Stimulated activated naive CD8-positive, alpha-beta T cell treated with anti-CD3 and anti-CD28 coated beads, Interleukin-15, amount 100 ng/mL, for 72 hours (primary cell): ENCODE measurements around the gene NREP.

Source experiments
- ATAC-seq: fragments of 150-1000 bp; cut with Tn5 transposase; 2 replicates; pipeline ENCODE4 v1.10.0; 2021; ENCODE audit warnings: mild to moderate bottlenecking, moderate library complexity
- DNase-seq, 2 donors: peaks; one replicate each; pipeline ENCODE4 v3.0.0; 2021 to 2022
- H3K27ac Mint-ChIP-seq, 2 donors: one replicate each; pipeline ENCODE4 v1.8.0; 2022; ENCODE audit warnings: mild to moderate bottlenecking in 2 of 2, mixed read lengths in 2 of 2, moderate library complexity in 2 of 2
- H3K27me3 Mint-ChIP-seq: one replicate; pipeline ENCODE4 v1.8.0; 2022; ENCODE audit warnings: mixed read lengths
- H3K4me1 Mint-ChIP-seq: one replicate; pipeline ENCODE4 v1.8.0; 2022; ENCODE audit warnings: mild to moderate bottlenecking, mixed read lengths
- H3K4me3 Mint-ChIP-seq, 2 donors: one replicate each; pipeline ENCODE4 v1.8.0; 2022; ENCODE audit warnings: mild to moderate bottlenecking in 2 of 2, mixed read lengths in 2 of 2, moderate library complexity in 1 of 2
- H3K9me3 Mint-ChIP-seq, 2 donors: one replicate each; pipeline ENCODE4 v1.8.0; 2022; ENCODE audit warnings: mixed read lengths in 2 of 2

NREP gene

GRCh38 chr5:111756581-111757354 is at the start of gene NREP:
NREP (minus strand) TSS chr5:111757194; CDS start chr5:111755772, 1,422 bp downstream.
- Mint-ChIP-seq H3K4me1 (peaks cover 22% of the 10 kb centered on the region), H3K27ac (peak within 1 kb of the TSS; percentile 84 to 90), H3K9me3 (no peaks in the 10 kb centered on the region), H3K27me3 (no peaks in the 10 kb centered on the region), H3K4me3 (peak within 1 kb of the TSS; percentile 88 to 89)
- DNase-seq (no peak), ATAC-seq (peak; percentile 1)

GRCh38 chr5:111806753-111807152 is 49.8 kb upstream of the NREP start:
- ATAC-seq, result no peak
- no peak for DNase-seq
- no peaks in the 10 kb centered on the region for H3K9me3 Mint-ChIP-seq
- no peaks in the 10 kb centered on the region for H3K27me3 Mint-ChIP-seq
- H3K4me1 Mint-ChIP-seq, result no peaks in the 10 kb centered on the region
- H3K27ac Mint-ChIP-seq, result no peak overlapping the region
- H3K4me3 Mint-ChIP-seq, result no peak overlapping the region

GRCh38 chr5:111806156-111806555 is 49.2 kb upstream of the NREP start:
- Mint-ChIP-seq H3K27ac (no peak overlapping the region), H3K27me3 (no peaks in the 10 kb centered on the region), H3K4me1 (no peaks in the 10 kb centered on the region), H3K4me3 (no peak overlapping the region), H3K9me3 (no peaks in the 10 kb centered on the region)
- ATAC-seq (no peak), DNase-seq (no peak)

GRCh38 chr5:111805071-111805470 is 48.1 kb upstream of the NREP start:
- DNase-seq (no peak), ATAC-seq (no peak)
- Mint-ChIP-seq H3K4me1 (no peaks in the 10 kb centered on the region), H3K27ac (no peak overlapping the region), H3K27me3 (no peaks in the 10 kb centered on the region), H3K4me3 (no peak overlapping the region), H3K9me3 (no peaks in the 10 kb centered on the region)

- no peaks in the 10 kb centered on the region for H3K4me1 Mint-ChIP-seq
- no peak overlapping the region for H3K4me3 Mint-ChIP-seq
- DNase-seq (no peak), ATAC-seq (no peak)
- no peaks in the 10 kb centered on the region for H3K27me3 Mint-ChIP-seq
- no peaks in the 10 kb centered on the region for H3K9me3 Mint-ChIP-seq
- no peak overlapping the region for H3K27ac Mint-ChIP-seq
Observed at GRCh38 chr5:111800351-111800750, 43.4 kb upstream of the NREP start.

- ATAC-seq (no peak), DNase-seq (no peak)
- no peaks in the 10 kb centered on the region for H3K4me1 Mint-ChIP-seq
- peaks cover 0 to 6% of the 10 kb centered on the region in 2 donors for H3K9me3 Mint-ChIP-seq
- H3K4me3 Mint-ChIP-seq, result no peak overlapping the region
- no peaks in the 10 kb centered on the region for H3K27me3 Mint-ChIP-seq
- H3K27ac Mint-ChIP-seq, result no peak overlapping the region
Observed at GRCh38 chr5:111795142-111795541, 38.1 kb upstream of the NREP start.

GRCh38 chr5:111792471-111793058 is 35.6 kb upstream of the NREP start:
- H3K4me3 Mint-ChIP-seq, result no peak overlapping the region
- DNase-seq (no peak), ATAC-seq (no peak)
- peaks cover 2% of the 10 kb centered on the region for H3K27me3 Mint-ChIP-seq
- H3K27ac Mint-ChIP-seq, result no peak overlapping the region
- H3K9me3 Mint-ChIP-seq, result peaks cover 0 to 6% of the 10 kb centered on the region in 2 donors
- H3K4me1 Mint-ChIP-seq, result no peaks in the 10 kb centered on the region

GRCh38 chr5:111790295-111790694 is 33.3 kb upstream of the NREP start:
- no peak for ATAC-seq
- no peak overlapping the region for H3K27ac Mint-ChIP-seq
- H3K27me3 Mint-ChIP-seq, result peaks cover 12% of the 10 kb centered on the region
- no peak for DNase-seq
- no peaks in the 10 kb centered on the region for H3K4me1 Mint-ChIP-seq
- peaks cover 0 to 6% of the 10 kb centered on the region in 2 donors for H3K9me3 Mint-ChIP-seq
- H3K4me3 Mint-ChIP-seq, result no peak overlapping the region

- no peak for DNase-seq
- H3K9me3 Mint-ChIP-seq, result no peaks in the 10 kb centered on the region
- H3K27ac Mint-ChIP-seq, result no peak overlapping the region
- peaks cover 12% of the 10 kb centered on the region for H3K27me3 Mint-ChIP-seq
- no peak overlapping the region for H3K4me3 Mint-ChIP-seq
- H3K4me1 Mint-ChIP-seq, result no peaks in the 10 kb centered on the region
- no peak for ATAC-seq
Observed at GRCh38 chr5:111787006-111787405, 30.0 kb upstream of the NREP start.

- DNase-seq, result no peak
- no peak overlapping the region for H3K27ac Mint-ChIP-seq
- H3K27me3 Mint-ChIP-seq, result peaks cover 22% of the 10 kb centered on the region
- H3K4me3 Mint-ChIP-seq, result no peak overlapping the region
- H3K4me1 Mint-ChIP-seq, result no peaks in the 10 kb centered on the region
- ATAC-seq, result no peak
- no peaks in the 10 kb centered on the region for H3K9me3 Mint-ChIP-seq
Observed at GRCh38 chr5:111784491-111785181, 27.6 kb upstream of the NREP start.

- Mint-ChIP-seq H3K27me3 (peaks cover 30% of the 10 kb centered on the region), H3K9me3 (no peaks in the 10 kb centered on the region), H3K4me1 (no peaks in the 10 kb centered on the region), H3K27ac (no peak overlapping the region), H3K4me3 (no peak overlapping the region)
- ATAC-seq (no peak), DNase-seq (no peak)
Observed at GRCh38 chr5:111783537-111783936, 26.5 kb upstream of the NREP start.

GRCh38 chr5:111782216-111782615 is 25.2 kb upstream of the NREP start:
- peaks cover 25% of the 10 kb centered on the region for H3K27me3 Mint-ChIP-seq
- H3K4me1 Mint-ChIP-seq, result no peaks in the 10 kb centered on the region
- no peak overlapping the region for H3K4me3 Mint-ChIP-seq
- H3K9me3 Mint-ChIP-seq, result no peaks in the 10 kb centered on the region
- no peak overlapping the region for H3K27ac Mint-ChIP-seq
- DNase-seq (no peak), ATAC-seq (no peak)

- Mint-ChIP-seq H3K4me1 (no peaks in the 10 kb centered on the region), H3K4me3 (no peak overlapping the region), H3K27me3 (peaks cover 23% of the 10 kb centered on the region), H3K9me3 (no peaks in the 10 kb centered on the region), H3K27ac (no peak overlapping the region)
- DNase-seq (no peak), ATAC-seq (no peak)
Observed at GRCh38 chr5:111781200-111781599, 24.2 kb upstream of the NREP start.

GRCh38 chr5:111779922-111780292 is 22.9 kb upstream of the NREP start:
- Mint-ChIP-seq H3K4me3 (no peak overlapping the region), H3K4me1 (no peaks in the 10 kb centered on the region), H3K9me3 (no peaks in the 10 kb centered on the region), H3K27me3 (peaks cover 28% of the 10 kb centered on the region), H3K27ac (no peak overlapping the region)
- DNase-seq (no peak), ATAC-seq (no peak)

GRCh38 chr5:111779260-111779921 is 22.4 kb upstream of the NREP start:
- no peaks in the 10 kb centered on the region for H3K9me3 Mint-ChIP-seq
- ATAC-seq (no peak), DNase-seq (no peak)
- H3K4me3 Mint-ChIP-seq, result no peak overlapping the region
- peaks cover 4% of the 10 kb centered on the region for H3K4me1 Mint-ChIP-seq
- H3K27me3 Mint-ChIP-seq, result peaks cover 33% of the 10 kb centered on the region
- H3K27ac Mint-ChIP-seq, result no peak overlapping the region
